ENCODE measurements around the gene TMPRSS4. TPM values are rescaled to one million over a fixed set of nuclear protein-coding genes. Genes with fewer than 3 reads are reported as not detected.

TMPRSS4 gene
- total RNA-seq, 4 donors from 2014 or later = 142 to 197 (median 161) TPM

DNA sequence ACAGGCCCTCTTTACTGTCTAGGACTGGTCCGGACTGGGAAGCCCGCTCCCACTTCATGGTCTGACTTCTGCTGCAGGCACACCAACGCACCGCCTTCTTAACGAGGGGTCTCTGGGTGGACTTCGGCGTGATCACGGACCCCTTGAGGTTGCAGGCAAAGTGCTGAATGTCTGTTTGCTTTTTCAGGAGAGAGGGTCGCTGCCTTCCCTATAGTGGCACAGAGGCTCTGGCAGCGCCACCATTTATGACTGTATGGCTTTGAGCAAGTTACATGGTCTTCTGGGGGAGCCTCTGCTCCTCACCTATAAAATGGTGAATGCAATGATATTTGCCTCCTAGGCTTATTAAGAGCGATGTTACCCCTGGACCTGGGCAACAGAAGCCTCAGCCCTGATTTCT is 77.1 kb downstream of the TMPRSS4 start:
- intact Hi-C loops (cut with DNase I) = no loop called here
- no peaks in the 10 kb centered on the region for H3K9me3 ChIP-seq
- peaks cover 19 to 58% (median 22%) of the 10 kb centered on the region in 3 donors for H3K4me1 ChIP-seq
- WGBS, 2 donors = 93 to 98% methylated on average over 6 to 8 of the region's 11 CpGs
- H3K27me3 ChIP-seq = peaks cover 0 to 90% (median 12%) of the 10 kb centered on the region in 4 donors
- no peak overlapping the region for H3K4me3 ChIP-seq
- H3K36me3 ChIP-seq = no peaks in the 10 kb centered on the region
- no peak overlapping the region for H3K27ac ChIP-seq
- no peak for DNase-seq
- TF ChIP-seq CTCF (IDR thresholded peaks at IDR 0.05) (no peak), POLR2A (IDR thresholded peaks at IDR 0.05) (no peak)

DNA sequence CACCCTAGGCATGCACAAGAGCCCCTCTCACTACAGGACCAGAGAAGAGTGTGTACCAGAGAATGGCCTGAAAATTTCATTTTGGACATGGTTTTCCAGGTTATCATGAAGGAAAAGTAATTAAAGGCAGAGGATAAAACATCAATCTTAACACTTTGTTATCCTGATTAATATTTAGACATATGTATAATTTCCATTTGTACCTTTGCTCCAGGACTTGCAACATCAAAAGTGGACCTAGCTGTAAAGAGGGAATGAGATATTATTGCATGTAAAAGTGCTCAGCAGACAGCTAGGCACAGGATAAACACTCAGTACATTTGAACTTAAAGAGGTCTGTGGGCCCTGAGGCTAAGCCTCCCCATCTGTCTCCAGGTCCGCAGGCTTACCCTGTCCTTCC is 77.8 kb downstream of the TMPRSS4 start:
- TF ChIP-seq CTCF (IDR thresholded peaks at IDR 0.05) (no peak), POLR2A (IDR thresholded peaks at IDR 0.05) (no peak)
- intact Hi-C loops (cut with DNase I) = no loop called here
- Histone ChIP-seq H3K36me3 (no peaks in the 10 kb centered on the region), H3K4me1 (peaks cover 19 to 52% (median 22%) of the 10 kb centered on the region in 3 donors), H3K27me3 (peaks cover 0 to 93% (median 12%) of the 10 kb centered on the region in 4 donors), H3K4me3 (no peak overlapping the region), H3K27ac (no peak overlapping the region), H3K9me3 (no peaks in the 10 kb centered on the region)
- DNase-seq = no peak
- 71 to 100% methylated on average over 1 of the region's 1 CpG for WGBS, 2 donors

GRCh38 chr11:118155776-118156530 is 79.1 kb downstream of the TMPRSS4 start:
- WGBS, 2 donors = 45 to 51% methylated on average over 7 to 9 of the region's 11 CpGs
- Histone ChIP-seq H3K27me3 (peaks cover 0 to 99% (median 12%) of the 10 kb centered on the region in 4 donors), H3K36me3 (no peaks in the 10 kb centered on the region), H3K4me3 (no peak overlapping the region), H3K27ac (no peak overlapping the region), H3K4me1 (peaks cover 19 to 48% (median 22%) of the 10 kb centered on the region in 3 donors), H3K9me3 (no peaks in the 10 kb centered on the region)
- no peak for DNase-seq
- TF ChIP-seq POLR2A (IDR thresholded peaks at IDR 0.05) (no peak), CTCF (IDR thresholded peaks at IDR 0.05) (no peak)
- intact Hi-C loops (cut with DNase I) = no loop called here

DNA sequence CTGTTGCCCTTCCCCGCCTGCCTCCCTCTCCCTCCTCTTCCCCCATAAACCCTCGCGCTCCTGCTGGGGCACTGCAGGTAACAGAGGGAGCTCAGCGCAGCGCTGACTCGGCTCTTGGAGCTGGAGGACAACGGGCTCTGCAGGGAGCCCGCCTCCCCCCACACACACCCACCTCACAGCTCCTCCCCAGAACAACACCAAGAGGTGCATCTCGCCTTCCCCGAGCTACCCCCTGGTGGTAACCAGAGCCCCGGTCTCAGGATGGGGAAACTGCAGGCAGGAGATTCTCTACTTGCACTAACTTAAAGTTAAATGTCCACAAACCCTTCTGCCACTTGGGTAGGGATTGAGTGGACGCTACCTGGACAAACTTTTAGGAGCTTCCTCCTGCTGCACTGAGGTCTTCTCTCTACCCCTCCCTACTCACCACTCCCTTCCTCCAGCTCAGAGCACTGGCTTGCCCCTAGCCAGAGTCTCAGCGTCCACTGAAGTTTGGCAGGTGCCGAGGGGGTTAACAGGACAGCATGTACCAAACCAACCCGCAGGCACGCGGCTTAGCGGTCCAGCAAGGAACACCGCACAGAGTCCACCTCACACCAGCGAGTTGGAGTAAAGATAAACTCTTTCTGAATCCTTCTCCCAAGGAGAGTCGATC is 79.8 kb downstream of the TMPRSS4 start:
- 16 to 20% methylated on average over 6 to 10 of the region's 21 CpGs for WGBS, 2 donors
- DNase-seq = no peak
- intact Hi-C loops (cut with DNase I) = no loop called here
- Histone ChIP-seq H3K9me3 (no peaks in the 10 kb centered on the region), H3K4me1 (peaks cover 19 to 40% (median 21%) of the 10 kb centered on the region in 3 donors), H3K27me3 (peaks cover 0 to 98% (median 12%) of the 10 kb centered on the region in 4 donors), H3K36me3 (no peaks in the 10 kb centered on the region), H3K27ac (no peak overlapping the region), H3K4me3 (no peak overlapping the region)
- TF ChIP-seq POLR2A (IDR thresholded peaks at IDR 0.05) (no peak), CTCF (IDR thresholded peaks at IDR 0.05) (no peak)

All from esophagus squamous epithelium (tissue), 5 donors.